Upper lobe of left lung (tissue), 4 donors: ENCODE data around the gene PPP2R2B.

ENCODE experiments used
- POLR2A ChIP-seq, 4 donors: fragments of 450-650 bp; IDR thresholded peaks; one replicate each; pipeline ENCODE4 v1.5.1; 2016 to 2017; ENCODE audit warnings: antibody characterized with exemption in 4 of 4, mild to moderate bottlenecking in 2 of 4
- POLR2AphosphoS5 ChIP-seq, 2 donors: sonication (generic); formaldehyde crosslinking; IDR thresholded peaks; one replicate each; pipeline ENCODE4 v1.5.1; 2017; ENCODE audit warnings: antibody characterized with exemption in 2 of 2
- TF ChIP-seq, protein P1 (sequence below), 6 experiments: fragments of 450-650 bp in 4 of 6; fragments of 200-600 bp in 2 of 6; sonication (generic) in 2 of 6; IDR thresholded peaks; one replicate each; pipeline ENCODE4 v1.5.1; 2016 to 2019; ENCODE audit warnings: antibody characterized with exemption in 6 of 6

DNA sequence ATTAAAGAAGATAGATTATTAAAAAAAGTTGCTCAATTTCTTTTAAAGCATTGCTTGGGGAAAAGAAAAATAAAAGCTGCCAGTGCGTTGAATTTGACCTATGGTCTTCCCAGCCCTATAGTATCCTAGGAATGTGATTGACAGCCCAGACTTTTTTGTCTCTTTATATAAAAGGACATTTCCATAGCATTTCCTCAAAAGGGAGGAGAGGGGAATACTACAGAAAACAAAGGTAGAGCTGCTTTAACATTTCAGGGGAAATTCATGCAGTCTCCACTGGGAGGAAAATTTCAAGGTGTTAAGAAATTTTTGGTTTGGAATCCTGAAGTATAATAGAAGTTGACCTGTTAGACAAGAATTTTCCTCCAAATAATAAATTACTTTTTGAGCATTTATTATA, 344.7 kb downstream of the PPP2R2B start:
- TF ChIP-seq POLR2AphosphoS5 (IDR thresholded peaks at IDR 0.05) (no peak), POLR2A (IDR thresholded peaks at IDR 0.05) (no peak)
- TF ChIP-seq, protein P1, sequence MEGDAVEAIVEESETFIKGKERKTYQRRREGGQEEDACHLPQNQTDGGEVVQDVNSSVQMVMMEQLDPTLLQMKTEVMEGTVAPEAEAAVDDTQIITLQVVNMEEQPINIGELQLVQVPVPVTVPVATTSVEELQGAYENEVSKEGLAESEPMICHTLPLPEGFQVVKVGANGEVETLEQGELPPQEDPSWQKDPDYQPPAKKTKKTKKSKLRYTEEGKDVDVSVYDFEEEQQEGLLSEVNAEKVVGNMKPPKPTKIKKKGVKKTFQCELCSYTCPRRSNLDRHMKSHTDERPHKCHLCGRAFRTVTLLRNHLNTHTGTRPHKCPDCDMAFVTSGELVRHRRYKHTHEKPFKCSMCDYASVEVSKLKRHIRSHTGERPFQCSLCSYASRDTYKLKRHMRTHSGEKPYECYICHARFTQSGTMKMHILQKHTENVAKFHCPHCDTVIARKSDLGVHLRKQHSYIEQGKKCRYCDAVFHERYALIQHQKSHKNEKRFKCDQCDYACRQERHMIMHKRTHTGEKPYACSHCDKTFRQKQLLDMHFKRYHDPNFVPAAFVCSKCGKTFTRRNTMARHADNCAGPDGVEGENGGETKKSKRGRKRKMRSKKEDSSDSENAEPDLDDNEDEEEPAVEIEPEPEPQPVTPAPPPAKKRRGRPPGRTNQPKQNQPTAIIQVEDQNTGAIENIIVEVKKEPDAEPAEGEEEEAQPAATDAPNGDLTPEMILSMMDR (IDR thresholded peaks at IDR 0.05), result no peak
